H7 (cell line): Measurements from ENCODE around the gene SLC35F5. TPM values are rescaled to one million over a fixed set of nuclear protein-coding genes. Genes with fewer than 3 reads are reported as not detected.
"Not testable (repeated sequence)": the region's sequence is repeated elsewhere in the genome, so short reads cannot be mapped to it uniquely, and the experiment has no call there.

Experiments
- DNase-seq: peaks from one replicate; pipeline ENCODE4 v3.0.0; 2012
- H3K27me3 ChIP-seq: 2 replicates; pipeline ENCODE4 v1.6.0; 2011; ENCODE audit warnings: mild to moderate bottlenecking, low read length; ENCODE audit not compliant: control insufficient read depth, insufficient read depth
- H3K36me3 ChIP-seq: replicated peaks from 2 replicates; pipeline ENCODE4 v1.5.1; 2011; ENCODE audit warnings: low read length; ENCODE audit not compliant: control insufficient read depth, insufficient read depth
- H3K4me3 ChIP-seq: 2 replicates; pipeline ENCODE4 v1.5.1; 2011; ENCODE audit warnings: low read depth, mild to moderate bottlenecking, control low read depth, low read length, moderate library complexity; ENCODE audit not compliant: insufficient read depth
- total RNA-seq: library from RNA; depleted of rRNA; stranded (reverse); fragments of >200 nt; shearing (Covaris generic); gene quantifications from 2 replicates; pipeline ENCODE4 v1.2.3, GENCODE V29; 2014

The SLC35F5 gene
- total RNA-seq, 1 experiment from 2014 or later, result 25.8 TPM

DNA sequence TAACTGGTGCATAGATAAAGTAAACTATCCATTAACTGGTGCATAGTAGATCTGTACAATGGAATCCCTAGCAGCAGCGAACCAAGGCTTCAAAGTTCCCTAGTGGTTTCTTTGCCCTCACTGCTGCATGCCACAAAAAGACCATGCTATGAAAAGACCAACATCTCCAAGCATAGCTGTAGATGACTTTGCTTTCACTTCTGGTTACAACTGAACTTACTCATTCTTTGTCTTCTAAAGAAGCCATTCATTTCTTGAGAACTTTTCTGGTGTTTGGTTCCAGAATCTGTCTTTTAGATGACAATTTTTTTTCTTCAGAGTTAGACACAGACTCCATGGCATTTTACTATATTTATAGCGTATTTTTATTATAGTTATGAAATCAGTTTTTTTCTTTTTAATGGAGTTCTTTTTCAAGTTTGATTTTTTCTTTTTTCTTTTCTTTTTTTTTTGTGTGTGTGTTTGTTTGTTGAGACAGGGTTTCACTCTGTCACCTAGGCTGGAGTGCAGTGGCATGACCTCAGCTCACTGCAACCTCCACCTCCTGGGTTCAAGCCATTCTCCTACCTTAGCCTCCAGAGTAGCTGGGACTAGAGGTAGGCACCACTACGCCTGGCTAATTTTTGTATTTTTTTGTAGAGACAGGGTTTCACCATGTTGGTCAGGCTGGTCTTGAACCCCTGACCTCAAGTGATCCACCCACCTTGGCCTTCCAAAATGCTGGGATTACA is 63.6 kb downstream of the SLC35F5 start:
- Histone ChIP-seq H3K27me3 (no peaks in the 10 kb centered on the region), H3K4me3 (no peak overlapping the region), H3K36me3 (no peaks in the 10 kb centered on the region)
- no peak for DNase-seq

DNA sequence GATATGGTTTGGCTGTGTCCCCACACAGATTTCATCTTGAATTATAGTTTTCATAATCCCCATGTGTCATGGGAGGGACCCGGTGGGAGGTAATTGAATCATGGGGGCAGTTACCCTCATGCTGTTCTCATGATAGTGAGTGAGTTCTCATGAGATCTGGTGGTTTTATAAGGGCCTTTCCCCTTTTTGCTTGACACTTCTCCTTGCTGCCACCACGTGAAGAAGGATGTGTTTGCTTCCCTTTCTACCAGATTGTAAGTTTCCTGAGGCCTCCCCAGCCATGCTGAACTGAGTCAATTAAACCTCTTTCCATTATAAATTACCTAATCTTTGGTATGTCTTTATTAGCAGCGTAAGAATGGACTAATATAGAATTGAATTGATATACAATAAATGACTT is 65.6 kb downstream of the SLC35F5 start:
- not testable (repeated sequence) for H3K36me3 ChIP-seq, H3K27me3 ChIP-seq, DNase-seq, H3K4me3 ChIP-seq

DNA sequence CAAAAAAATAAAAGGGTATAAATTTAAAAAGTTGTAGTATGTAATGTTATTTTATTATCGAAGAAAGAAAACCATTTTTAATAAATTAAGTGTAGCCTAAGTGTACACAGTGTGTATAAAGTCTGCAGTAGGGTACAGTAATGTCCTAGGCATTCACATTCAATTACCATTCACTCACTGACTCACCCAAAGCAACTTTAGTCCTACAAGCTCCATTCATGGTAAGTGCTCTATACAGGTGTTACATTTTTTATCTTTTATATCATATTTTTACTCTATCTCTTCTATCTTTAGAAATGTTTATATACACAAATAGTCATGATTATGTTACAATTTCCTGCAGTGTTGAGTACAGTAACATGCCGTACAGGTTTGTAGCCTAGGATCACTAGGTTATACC is 69.9 kb downstream of the SLC35F5 start:
- no peaks in the 10 kb centered on the region for H3K36me3 ChIP-seq
- DNase-seq, result no peak
- no peaks in the 10 kb centered on the region for H3K27me3 ChIP-seq
- H3K4me3 ChIP-seq, result no peak overlapping the region

DNA sequence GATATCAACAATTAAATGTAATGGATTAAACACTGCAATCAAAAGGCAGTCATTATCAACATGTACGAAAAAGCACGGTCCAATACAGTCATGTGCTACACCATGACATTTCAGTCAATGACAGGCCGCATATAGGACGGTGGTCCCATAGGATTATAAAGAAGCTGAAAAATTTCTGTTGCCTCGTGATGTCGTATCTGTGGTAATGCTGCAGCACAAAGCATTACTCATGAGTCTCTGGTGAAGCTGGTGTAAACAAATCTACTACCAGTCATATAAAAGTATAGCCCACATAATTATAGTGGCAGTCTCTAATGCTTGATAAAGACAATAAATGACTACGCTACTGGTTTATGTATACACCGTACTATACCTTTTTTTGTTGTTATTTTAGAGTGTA is 71.0 kb downstream of the SLC35F5 start:
- H3K4me3 ChIP-seq, result no peak overlapping the region
- H3K36me3 ChIP-seq, result no peaks in the 10 kb centered on the region
- DNase-seq, result no peak
- H3K27me3 ChIP-seq, result no peaks in the 10 kb centered on the region

DNA sequence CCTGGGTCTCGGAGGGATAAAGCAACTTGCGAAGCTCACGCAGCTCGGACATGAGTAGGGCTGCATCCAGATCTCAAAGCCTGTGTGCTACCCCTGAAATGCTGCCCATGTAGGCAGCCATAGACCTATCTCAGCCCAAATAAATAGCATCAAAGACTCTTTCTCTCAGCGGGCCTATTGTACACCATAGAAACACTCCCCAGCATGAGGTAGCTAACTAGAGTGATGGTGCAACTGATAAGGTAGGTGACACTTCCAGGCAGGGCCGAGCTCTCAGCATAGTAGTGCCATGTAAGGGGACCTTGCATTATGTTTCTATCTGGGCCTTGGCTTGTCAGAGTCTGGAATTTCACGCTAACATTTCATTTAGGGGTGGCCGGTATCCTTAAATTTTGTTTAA is 77.0 kb downstream of the SLC35F5 start:
- H3K27me3 ChIP-seq, result peaks cover 6% of the 10 kb centered on the region
- H3K36me3 ChIP-seq, result no peaks in the 10 kb centered on the region
- DNase-seq, result no peak
- no peak overlapping the region for H3K4me3 ChIP-seq

DNA sequence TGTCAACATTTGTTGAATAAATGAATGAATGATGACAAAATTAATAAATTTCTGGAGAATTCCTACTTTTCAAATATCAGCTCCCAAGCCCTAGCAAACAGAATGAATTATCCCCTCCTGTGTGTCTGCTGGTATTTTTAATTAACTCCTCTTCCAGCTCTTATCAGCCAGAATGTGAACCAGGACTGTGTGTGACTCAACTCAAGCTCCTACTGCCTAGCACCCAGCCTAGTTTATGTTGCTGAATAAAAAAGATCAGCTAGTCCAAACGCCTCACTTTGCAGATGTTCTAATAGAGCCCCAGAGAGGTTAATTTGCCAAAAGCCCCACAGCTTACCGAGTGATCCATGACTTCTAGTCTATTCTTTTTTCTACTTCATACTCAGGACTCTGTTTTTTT is 79.1 kb downstream of the SLC35F5 start:
- no peak for DNase-seq
- Histone ChIP-seq H3K36me3 (no peaks in the 10 kb centered on the region), H3K4me3 (no peak overlapping the region), H3K27me3 (peaks cover 6% of the 10 kb centered on the region)

DNA sequence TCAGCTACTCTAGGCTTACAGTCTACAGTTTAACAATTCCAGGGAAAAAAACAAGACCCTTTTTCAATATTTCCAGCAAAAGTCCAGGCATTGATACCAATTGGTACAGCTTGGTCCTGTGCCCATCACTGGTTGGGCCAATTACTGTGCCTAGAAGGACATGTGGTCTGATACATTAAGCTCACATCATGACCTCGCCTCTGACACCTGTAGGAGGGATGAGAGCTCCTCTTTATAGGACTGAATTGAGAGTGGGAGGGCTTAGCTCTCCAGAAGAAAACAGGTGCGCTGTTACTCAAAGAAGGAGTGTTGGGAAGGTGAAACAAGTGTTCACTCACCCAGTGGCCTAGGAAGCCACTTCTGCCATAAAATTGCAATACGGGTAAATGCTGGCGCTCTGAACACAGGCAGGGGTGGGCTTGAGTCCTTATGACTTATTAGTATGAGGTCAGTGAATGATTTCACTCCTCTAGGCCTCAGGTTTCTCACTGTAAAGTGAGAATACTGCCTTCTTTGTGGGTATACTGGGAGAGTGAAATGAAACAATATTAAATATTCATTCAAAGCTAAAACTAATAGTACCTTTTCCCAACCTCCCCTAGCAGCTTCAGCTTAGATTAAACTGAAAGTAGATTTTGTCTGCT is 79.7 kb downstream of the SLC35F5 start:
- no peaks in the 10 kb centered on the region for H3K36me3 ChIP-seq
- H3K27me3 ChIP-seq, result peaks cover 6% of the 10 kb centered on the region
- H3K4me3 ChIP-seq, result no peak overlapping the region
- no peak for DNase-seq

DNA sequence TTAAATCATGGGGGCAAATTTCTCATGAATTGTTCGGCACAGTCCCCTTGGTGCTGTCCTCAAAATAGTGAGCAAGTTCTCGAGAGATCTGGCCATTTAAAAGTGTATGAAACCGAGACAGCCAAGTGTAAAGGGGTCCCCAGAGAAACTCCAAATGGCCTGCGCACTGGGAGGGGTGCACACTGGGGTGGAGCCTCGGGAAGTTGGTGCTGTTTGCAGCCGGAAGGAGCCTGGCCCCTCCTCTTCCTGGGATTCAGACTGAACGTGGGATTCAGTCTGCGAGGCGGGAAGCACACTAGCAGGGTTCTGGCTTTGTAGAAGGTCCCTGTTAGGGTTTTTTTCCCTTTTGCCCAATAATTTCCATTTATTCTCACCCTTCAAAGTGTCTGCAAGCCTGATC is 80.6 kb downstream of the SLC35F5 start:
- H3K36me3 ChIP-seq, result no peaks in the 10 kb centered on the region
- H3K27me3 ChIP-seq, result peaks cover 6% of the 10 kb centered on the region
- no peak overlapping the region for H3K4me3 ChIP-seq
- no peak for DNase-seq

DNA sequence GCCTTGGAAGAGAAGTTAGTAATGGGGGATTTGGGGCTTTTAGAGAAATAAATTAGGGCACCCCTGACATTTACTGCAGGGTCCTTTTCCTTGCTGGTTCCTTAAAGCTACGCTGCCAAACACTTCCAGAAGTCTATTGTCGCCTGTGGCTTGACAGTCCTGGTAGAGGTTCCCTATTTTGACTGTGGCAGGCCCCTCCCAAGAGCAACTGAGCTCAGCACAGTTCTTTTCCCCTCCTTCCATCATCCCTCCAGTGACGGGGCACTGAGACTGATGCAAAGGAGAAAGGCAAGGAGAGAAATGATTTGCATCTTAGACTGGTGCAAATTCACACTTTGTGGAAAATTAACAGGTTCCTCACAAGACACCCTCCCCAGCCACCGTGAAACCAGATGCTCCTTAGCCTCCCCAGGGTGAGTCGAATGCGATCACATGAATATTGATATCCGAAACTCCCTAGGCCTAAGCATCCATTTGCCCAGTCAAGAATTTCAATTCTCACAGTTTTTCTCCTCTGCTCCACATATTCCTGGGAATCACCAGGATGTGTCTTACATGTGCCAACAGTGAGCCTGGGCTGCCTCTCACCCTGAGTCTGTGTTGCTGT is 84.0 kb downstream of the SLC35F5 start:
- H3K27me3 ChIP-seq, result peaks cover 6% of the 10 kb centered on the region
- H3K4me3 ChIP-seq, result no peak overlapping the region
- peak; percentile 48 for DNase-seq
- no peaks in the 10 kb centered on the region for H3K36me3 ChIP-seq

DNA sequence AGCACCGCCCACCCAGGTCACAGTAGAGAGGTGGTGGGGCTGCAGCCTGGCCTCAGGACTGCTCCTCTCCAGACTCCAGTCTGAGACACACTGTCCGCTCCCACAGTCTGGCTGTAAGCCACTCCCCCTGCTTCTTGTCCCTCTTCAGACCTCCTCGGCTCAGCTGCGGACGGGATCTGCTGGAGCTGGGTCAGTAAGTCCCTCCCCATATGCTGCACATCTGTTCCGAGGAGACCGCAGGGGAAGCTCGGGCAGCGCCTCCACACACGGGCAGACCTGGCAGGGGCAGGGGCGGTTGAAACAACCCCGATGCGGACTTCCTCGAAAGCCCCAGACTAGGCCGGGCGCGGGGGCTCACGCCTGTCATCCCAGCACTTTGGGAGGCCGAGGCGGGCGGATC is 87.4 kb downstream of the SLC35F5 start:
- H3K36me3 ChIP-seq, DNase-seq, H3K4me3 ChIP-seq, H3K27me3 ChIP-seq: not testable (repeated sequence)

DNA sequence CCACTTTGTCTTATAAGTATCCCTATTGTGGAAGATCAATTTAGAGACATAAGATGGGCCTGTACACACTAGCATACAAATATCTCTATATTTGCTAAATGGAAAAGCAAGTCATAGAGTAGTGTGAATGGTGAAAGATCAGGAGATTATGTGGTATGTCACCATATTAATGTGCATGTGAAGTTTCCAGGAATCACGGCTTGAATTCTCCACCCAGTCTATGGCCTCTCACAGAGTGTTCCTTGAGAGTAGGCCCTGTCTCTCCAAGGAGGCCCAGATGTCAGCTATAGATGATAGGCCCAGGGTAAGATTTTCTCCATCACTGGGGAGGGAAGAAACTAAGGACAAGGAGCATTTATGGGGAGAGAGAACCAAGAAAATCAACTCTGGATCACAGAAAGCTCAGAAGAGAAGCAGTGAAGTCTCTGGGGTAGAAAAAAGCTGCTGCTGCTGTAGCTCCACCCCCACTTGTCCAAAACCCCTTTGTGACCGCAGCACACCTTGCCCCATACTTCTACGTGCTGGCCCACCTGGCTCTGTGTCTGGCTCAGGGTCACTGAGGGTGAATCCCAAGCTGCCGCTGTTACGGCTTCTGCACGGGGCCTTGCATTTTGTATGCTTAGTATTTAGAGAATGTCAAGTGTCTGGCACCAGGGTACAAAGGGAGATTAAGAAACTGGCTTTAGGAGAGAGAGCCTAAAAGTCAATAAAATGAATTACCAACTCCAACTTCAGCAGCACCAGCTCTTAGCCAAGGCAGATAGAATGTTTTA is 91.5 kb downstream of the SLC35F5 start:
- not testable (repeated sequence) for DNase-seq, H3K36me3 ChIP-seq, H3K4me3 ChIP-seq, H3K27me3 ChIP-seq

DNA sequence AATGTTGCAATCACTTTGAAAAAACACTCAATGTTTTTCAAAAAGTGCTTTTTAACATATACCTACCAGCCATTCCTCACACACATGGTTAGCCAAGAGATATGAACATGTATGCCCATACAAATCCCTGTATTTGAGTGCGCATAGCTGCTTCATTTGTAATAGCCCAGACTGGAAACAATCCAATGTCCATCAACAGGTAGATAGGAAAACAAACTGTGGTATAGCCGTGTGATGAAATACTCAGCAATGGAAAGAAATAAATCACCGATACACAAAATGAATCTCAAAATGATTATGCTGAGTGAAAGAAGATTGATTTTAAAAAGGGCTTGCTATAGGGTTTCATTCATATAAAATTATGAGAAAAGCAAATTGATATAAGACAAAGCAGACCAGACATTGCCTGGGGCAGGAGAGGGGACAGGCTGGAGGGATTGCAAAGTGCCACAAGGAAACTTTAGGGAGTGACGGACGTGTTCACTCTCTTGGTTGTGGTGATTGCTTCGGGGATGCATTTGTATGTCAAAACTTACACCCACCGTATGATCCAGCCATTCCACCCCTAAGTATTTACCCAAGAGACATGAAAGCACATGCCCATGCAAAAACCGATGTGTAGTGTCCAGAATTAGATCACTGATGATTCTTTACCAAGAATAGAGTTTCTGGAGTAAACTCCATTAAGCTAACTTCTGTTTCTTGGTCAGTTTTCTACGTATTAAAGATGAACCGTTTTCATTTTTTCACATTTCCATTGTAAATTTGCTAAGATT is 93.0 kb downstream of the SLC35F5 start:
- not testable (repeated sequence) for H3K27me3 ChIP-seq, H3K36me3 ChIP-seq, DNase-seq, H3K4me3 ChIP-seq
